SK-N-MC (cell line): ENCODE data around the gene TCTA.

Source experiments
- EZH2 ChIP-seq: fragments of 200-600 bp; sonication (generic); IDR thresholded peaks from one replicate; pipeline ENCODE4 v1.6.1; 2017; ENCODE audit warnings: antibody characterized with exemption
- FOXP2 ChIP-seq: optimal IDR thresholded peaks from 2 replicates; pipeline ENCODE3; 2011; ENCODE audit warnings: mild to moderate bottlenecking, moderate library complexity; ENCODE audit not compliant: insufficient read depth; ENCODE audit errors: extremely low read length, control extremely low read depth
- POLR2AphosphoS5 ChIP-seq: IDR thresholded peaks from 2 replicates; pipeline ENCODE4 v1.6.1; 2012; ENCODE audit warnings: mild to moderate bottlenecking, low read depth, low read length, borderline replicate concordance

- no peak for TF ChIP-seq EZH2
- TF ChIP-seq POLR2AphosphoS5: no peak
- TF ChIP-seq FOXP2: no peak
Measured at GRCh38 chr3:49410066-49410845, 2.0 kb upstream of the TCTA start.
